ENCODE data around the gene SEPHS2.

Gene SEPHS2

DNA sequence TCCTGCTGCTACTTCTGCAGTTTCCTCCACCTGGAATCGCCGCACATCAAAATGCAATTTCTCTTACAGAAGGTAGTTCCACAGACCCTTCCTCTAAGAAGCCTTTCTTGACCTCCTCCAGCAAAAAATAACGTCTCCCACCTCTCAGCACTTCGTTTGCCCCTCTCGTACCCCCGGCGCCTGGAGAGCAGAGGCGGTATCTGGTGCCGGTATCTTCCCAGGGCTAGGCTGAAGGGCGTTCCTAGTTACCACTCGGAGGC lies 16.3 kb downstream of the SEPHS2 start:
- no peak for DNase-seq

- no peak for DNase-seq
These were observed 17.6 kb downstream of the SEPHS2 start for GRCh38 chr16:30428055-30428454.

GRCh38 chr16:30421010-30421409 lies 24.7 kb downstream of the SEPHS2 start:
- DNase-seq, result no peak

- no peak for DNase-seq
These were observed 27.1 kb downstream of the SEPHS2 start for GRCh38 chr16:30418350-30419181.

DNA sequence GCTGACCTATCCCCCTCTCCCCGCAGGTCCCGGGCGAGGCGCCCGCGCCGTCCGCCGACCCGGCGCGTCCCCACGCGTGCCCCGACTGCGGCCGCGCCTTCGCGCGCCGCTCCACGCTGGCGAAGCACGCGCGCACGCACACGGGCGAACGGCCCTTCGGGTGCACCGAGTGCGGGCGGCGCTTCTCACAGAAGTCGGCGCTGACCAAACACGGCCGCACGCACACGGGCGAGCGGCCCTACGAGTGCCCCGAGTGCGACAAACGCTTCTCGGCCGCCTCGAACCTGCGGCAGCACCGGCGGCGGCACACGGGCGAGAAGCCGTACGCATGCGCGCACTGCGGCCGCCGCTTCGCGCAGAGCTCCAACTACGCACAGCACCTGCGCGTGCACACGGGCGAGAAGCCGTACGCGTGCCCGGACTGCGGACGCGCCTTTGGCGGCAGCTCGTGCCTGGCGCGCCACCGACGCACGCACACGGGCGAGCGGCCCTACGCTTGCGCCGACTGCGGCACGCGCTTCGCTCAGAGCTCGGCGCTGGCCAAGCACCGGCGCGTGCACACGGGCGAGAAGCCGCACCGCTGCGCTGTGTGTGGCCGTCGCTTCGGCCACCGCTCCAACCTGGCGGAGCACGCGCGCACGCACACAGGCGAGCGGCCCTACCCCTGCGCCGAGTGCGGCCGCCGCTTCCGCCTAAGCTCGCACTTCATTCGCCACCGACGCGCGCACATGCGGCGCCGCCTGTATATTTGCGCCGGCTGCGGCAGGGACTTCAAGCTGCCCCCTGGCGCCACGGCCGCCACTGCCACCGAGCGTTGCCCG lies 27.9 kb downstream of the SEPHS2 start:
- peak; percentile 90 for DNase-seq

DNA sequence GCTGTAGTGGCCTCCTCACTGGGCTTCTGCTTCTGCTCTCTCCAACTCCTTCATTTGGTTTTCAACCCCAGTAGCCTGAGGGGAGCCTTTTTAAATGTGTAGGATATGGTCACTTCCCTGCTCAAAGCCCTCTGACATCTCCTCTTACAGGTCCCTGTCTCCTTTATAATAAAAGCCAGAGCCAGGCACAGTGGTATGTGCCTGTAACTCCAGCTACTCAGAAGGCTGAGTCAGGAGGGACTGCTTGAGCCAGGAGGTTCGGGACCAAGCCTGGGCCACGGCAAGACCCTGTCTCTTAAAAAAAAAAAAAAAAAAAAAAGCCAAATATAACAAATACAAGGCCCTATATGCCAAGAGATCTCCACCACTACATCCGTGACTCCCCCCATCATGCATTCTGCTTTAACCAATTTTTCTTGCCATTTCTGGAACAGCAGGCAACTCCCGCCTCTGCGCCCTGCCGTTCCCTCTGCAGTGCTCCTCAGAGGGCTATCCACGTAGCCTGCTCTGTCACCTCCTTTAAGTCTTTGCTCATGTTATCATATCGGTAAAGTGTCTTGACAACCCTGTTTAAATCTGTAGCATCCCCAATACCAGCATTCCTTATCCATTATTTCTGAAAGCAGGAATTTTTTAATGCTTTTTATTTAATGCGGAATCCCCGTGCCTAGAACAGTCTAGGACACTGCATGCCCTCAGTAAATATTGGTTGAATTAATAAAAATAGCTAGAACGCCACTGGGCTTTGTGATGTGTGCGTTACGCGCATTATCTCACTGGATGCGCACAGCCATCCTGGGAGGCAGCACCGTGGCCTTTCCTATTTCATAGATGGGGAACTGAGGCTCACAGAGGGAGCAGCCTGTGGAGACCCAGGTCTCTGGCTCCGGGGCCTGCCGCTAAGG lies 28.8 kb downstream of the SEPHS2 start:
- no peak for DNase-seq

GRCh38 chr16:30416047-30416603 lies 29.5 kb downstream of the SEPHS2 start:
- DNase-seq, result no peak

DNA sequence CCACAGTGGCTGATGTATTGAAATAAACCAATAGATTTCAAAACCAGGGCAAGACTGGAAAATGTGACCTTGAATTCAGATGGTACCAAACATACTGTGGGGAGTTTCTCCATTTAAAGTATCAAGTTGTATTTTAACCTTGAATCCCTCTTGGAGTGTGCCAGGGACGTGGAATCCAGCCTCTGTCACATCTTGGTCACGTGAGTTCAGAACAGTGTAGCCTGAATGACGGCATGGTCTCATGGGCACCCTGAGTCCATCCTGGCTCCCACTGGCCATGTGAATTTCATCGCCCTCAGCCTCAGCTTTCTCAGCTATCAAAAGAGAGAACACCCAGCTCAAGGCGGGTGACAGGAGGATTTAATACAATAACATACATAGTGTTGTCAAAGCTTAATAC lies 31.5 kb downstream of the SEPHS2 start:
- DNase-seq, result no peak

DNA sequence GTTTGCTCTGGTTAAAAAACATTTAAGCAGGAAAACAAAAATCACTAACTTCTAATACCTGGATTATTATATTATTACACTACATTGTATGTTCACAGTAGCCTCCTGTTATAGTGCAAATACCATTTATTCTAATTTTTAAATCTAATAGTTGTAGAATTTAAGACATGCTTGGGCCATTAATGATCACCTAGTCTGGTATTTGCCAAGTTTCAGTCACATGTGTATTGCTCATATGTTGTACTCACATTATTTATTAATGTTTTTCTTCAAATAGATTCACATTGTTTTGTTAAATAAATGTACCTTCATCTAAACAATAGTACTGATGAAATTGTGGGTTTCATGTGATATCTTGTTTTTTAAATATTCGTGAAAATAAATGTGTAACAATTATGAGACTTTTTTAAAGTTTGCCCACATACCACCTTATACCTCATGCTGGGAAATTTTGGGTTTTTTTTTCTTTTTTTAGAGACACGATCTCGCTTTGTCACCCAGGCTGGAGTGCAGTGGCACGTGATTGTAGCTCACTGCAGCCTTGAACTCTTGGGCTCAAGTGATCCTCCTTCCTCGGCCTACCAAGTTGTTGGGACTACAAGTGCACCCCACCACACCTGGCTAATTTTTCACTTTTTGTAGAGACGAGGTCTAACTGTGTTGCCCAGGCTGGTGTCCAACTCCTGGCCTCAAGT lies 32.4 kb downstream of the SEPHS2 start:
- no peak for DNase-seq

GRCh38 chr16:30409125-30410060 lies 36.3 kb downstream of the SEPHS2 start:
- DNase-seq, result peak; percentile 93

GRCh38 chr16:30407804-30408534 lies 37.7 kb downstream of the SEPHS2 start:
- peak; percentile 77 for DNase-seq

DNA sequence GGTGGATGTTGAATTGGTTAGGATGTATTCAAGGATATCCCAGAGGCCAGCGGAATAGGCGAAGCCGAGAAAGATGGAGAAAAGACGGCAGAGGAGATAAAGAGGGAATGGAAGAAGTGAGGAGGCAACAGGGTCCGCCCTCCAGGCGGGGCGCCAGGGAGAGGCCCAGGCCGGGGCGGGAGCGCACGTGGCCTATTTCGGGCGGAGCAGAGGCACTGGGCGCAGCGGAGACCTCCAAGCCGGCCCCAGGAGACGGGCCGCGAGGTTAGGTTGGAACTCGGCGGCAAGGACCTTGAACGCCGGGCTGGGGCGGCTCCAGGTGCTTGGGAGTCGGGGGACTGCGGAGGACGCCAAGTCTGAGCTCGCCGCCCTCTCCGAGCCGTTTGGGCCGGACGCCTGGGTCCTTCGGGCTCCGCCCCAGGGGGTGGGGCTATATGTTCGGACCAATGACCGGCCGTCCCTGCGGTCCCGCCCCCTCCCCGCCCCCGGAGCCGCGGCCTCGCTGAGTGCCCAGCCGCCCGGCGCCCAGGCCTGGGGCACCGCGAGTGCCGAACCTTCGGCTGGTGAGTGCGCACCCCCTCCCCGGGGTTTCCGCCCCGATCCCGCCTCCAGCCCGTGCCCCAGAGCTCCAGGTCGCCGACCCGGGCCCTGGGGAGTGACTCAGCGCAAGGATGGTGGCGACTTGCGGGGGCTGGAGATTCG lies 38.4 kb downstream of the SEPHS2 start, which contains the start of gene ZNF771:
ZNF771 (plus strand) TSS at position 505 of the 702 bp plus-strand sequence. CDS start 448 bp downstream, outside the sequence.
- peak; percentile 96 for DNase-seq

GRCh38 chr16:30406795-30407101 lies 38.9 kb downstream of the SEPHS2 start:
- DNase-seq, result no peak

DNA sequence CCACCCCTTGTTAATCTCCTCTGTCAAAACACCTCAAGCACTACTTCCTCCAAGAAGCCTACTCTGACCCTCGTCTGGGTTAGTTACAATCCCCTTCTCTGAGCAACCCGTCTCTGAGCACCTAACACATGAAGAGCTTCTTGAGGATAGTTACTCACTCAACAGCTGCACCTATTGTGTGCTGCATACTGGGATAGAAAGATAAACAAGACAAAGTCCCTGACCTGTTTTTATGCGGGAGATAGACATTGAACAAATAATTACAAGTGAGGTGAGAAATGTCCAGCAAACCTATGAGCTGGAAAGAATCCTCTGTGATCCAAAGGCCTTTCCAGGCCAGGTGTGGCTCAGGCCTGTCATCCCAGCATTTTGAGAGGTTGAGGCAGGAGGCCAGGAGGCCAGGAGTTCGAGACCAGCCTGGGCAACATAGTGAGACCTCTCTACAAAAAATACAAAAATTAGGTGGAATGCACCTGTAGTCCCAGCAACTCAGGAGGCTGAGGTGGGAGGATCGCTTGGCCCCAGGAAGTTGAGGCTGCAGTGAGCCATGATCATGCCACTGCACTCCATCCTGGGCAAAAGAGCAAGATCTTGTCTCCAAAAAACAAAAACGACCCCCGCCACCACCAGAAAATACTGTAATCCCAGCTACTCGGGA lies 43.8 kb downstream of the SEPHS2 start:
- no peak for DNase-seq

- DNase-seq, result peak; percentile 26
These were observed 46.1 kb downstream of the SEPHS2 start for GRCh38 chr16:30399435-30400186.

GRCh38 chr16:30398661-30399434 lies 46.8 kb downstream of the SEPHS2 start:
- DNase-seq, result no peak
